HG03354 (cell line): ENCODE results near the gene TBC1D20.
"Not testable (repeated sequence)": the region's sequence is repeated elsewhere in the genome, so short reads cannot be mapped to it uniquely, and the experiment has no call there.

Experiments
- ATAC-seq: cut with Tn5 transposase; IDR thresholded peaks from one replicate; pipeline ENCODE4 v1.9.1; 2021; ENCODE audit warnings: mild to moderate bottlenecking; ENCODE audit not compliant: unreplicated experiment, poor library complexity, severe bottlenecking

TBC1D20 gene

GRCh38 chr20:387520-387919 is 74.8 kb downstream of the TBC1D20 start:
- ATAC-seq: no peak

- ATAC-seq: not testable (repeated sequence)
Observed at GRCh38 chr20:386634-387033, 75.7 kb downstream of the TBC1D20 start.
